Endothelial cell of umbilical vein (primary cell): ENCODE data around the gene SIAH3. TPM values are rescaled to one million over a fixed set of nuclear protein-coding genes. Genes with fewer than 3 reads are reported as not detected.

Experiments used
- BruUV-seq: library from RNA; stranded (reverse); fragments of 400-500 nt; replicated peaks from 2 replicates; lab custom pipeline; 2021; lab: Mats Ljungman, UMichigan
- CTCF ChIA-PET: fragments of 300-600, 350-600 bp; sonication (Branson Sonifier 250); formaldehyde crosslinking; loops from one replicate; lab custom pipeline; 2021; ENCODE audit warnings: antibody characterized with exemption, inconsistent platforms; lab: Charles Lee
- POLR2A ChIA-PET: fragments of 300-600, 350-600 bp; sonication (Branson Sonifier 250); formaldehyde crosslinking; loops from one replicate; lab custom pipeline; 2021; ENCODE audit warnings: antibody characterized with exemption, inconsistent platforms; lab: Charles Lee
- DNase-seq: peaks from one replicate; pipeline ENCODE4 v3.0.0-alpha.2; 2011; ENCODE audit warnings: low read depth, low spot score
- FAIRE-seq: peaks from 2 replicates; lab custom pipeline; 2011; peaks lifted over from hg19 to GRCh38; lab: Jason Lieb, UNC
- H2AFZ ChIP-seq: 2 replicates; pipeline ENCODE4 v1.6.0; 2012; ENCODE audit warnings: low read depth, low read length, control low read depth, inconsistent platforms
- H3K27ac ChIP-seq: 2 replicates; pipeline ENCODE4 v1.5.1; 2011; ENCODE audit warnings: low read depth, mild to moderate bottlenecking, control low read depth, low read length, moderate library complexity; ENCODE audit not compliant: insufficient read depth
- H3K27me3 ChIP-seq, 2 experiments: 2 replicates each; pipeline versions ENCODE4 v1.6.0 to v1.6.1; 2011; ENCODE audit warnings: low read length in 2 of 2, mixed read lengths in 1 of 2; ENCODE audit not compliant: control insufficient read depth in 2 of 2, insufficient read depth in 2 of 2
- H3K36me3 ChIP-seq, 2 experiments: 2 replicates in 1 of 2; 3 replicates in 1 of 2; pipeline ENCODE4 v1.5.1; 2011; ENCODE audit warnings: low read length in 2 of 2, mild to moderate bottlenecking in 1 of 2, moderate library complexity in 1 of 2; ENCODE audit not compliant: control insufficient read depth in 2 of 2, insufficient read depth in 2 of 2; ENCODE audit errors: extremely low read depth in 1 of 2
- H3K4me1 ChIP-seq: 3 replicates; pipeline ENCODE4 v1.5.1; 2011; ENCODE audit warnings: mild to moderate bottlenecking, low read length; ENCODE audit not compliant: control insufficient read depth, insufficient read depth; ENCODE audit errors: extremely low read depth
- H3K4me2 ChIP-seq: 2 replicates; pipeline ENCODE4 v1.6.1; 2011; ENCODE audit warnings: low read length, control low read depth, mixed read lengths; ENCODE audit not compliant: insufficient read depth
- H3K4me3 ChIP-seq, 3 experiments: fragments of 200-600 bp in 1 of 3; sonication (generic), shearing (Covaris generic) in 1 of 3; replicated peaks in 1 of 3; 2 replicates each; pipeline ENCODE4 v1.5.1; 2011 to 2016; ENCODE audit warnings: control low read depth in 3 of 3, low read length in 3 of 3, mild to moderate bottlenecking in 2 of 3, inconsistent platforms in 1 of 3, low read depth in 1 of 3, moderate library complexity in 1 of 3; ENCODE audit not compliant: insufficient read depth in 1 of 3
- H3K79me2 ChIP-seq: 2 replicates; pipeline ENCODE4 v1.6.0; 2012; ENCODE audit warnings: low read length, inconsistent platforms; ENCODE audit not compliant: control insufficient read depth, insufficient read depth
- H3K9ac ChIP-seq: replicated peaks from 2 replicates; pipeline ENCODE3; 2011; ENCODE audit warnings: low read length, control low read depth; ENCODE audit not compliant: insufficient read depth; ENCODE audit errors: extremely low read depth
- H3K9me1 ChIP-seq: replicated peaks from 3 replicates; pipeline ENCODE4 v1.6.0; 2011; ENCODE audit warnings: mild to moderate bottlenecking, low read length; ENCODE audit not compliant: control insufficient read depth, insufficient read depth; ENCODE audit errors: extremely low read depth
- H3K9me3 ChIP-seq: replicated peaks from 2 replicates; pipeline ENCODE4 v1.5.1; 2012; ENCODE audit warnings: low read length, inconsistent platforms; ENCODE audit not compliant: control insufficient read depth, insufficient read depth
- H4K20me1 ChIP-seq: replicated peaks from 2 replicates; pipeline ENCODE3; 2011; ENCODE audit warnings: mild to moderate bottlenecking, low read length; ENCODE audit not compliant: control insufficient read depth, insufficient read depth; ENCODE audit errors: extremely low read depth
- CTCF ChIP-seq, 2 donors: IDR thresholded peaks; 1 replicate in 1 of 2; 2 replicates in 1 of 2; pipeline ENCODE4 v1.5.1; 2011; ENCODE audit warnings: low read length in 2 of 2, mild to moderate bottlenecking in 2 of 2, moderate library complexity in 2 of 2, control low read depth in 1 of 2, inconsistent platforms in 1 of 2, low read depth in 1 of 2; ENCODE audit not compliant: insufficient read depth in 1 of 2; ENCODE audit errors: extremely low read depth in 1 of 2
- EZH2 ChIP-seq: IDR thresholded peaks from 2 replicates; pipeline ENCODE4 v1.6.1; 2012; ENCODE audit warnings: borderline replicate concordance, low read depth, mild to moderate bottlenecking, moderate library complexity, low read length, inconsistent platforms; ENCODE audit not compliant: severe bottlenecking
- FOS ChIP-seq: IDR thresholded peaks from 2 replicates; pipeline ENCODE4 v1.6.1; 2011; ENCODE audit warnings: mild to moderate bottlenecking, low read length, moderate library complexity, borderline replicate concordance; ENCODE audit not compliant: insufficient read depth
- GATA2 ChIP-seq: IDR thresholded peaks from 2 replicates; pipeline ENCODE4 v1.7.0; 2011; ENCODE audit warnings: low read depth, mild to moderate bottlenecking, moderate library complexity, mixed read lengths, low read length; ENCODE audit not compliant: insufficient read length, insufficient read depth
- JUN ChIP-seq: IDR thresholded peaks from 2 replicates; pipeline ENCODE4 v1.6.1; 2011; ENCODE audit warnings: borderline replicate concordance, low read depth; ENCODE audit not compliant: insufficient read length, insufficient read depth
- MYC ChIP-seq: IDR thresholded peaks from one replicate; pipeline ENCODE4 v1.6.1; 2011; ENCODE audit warnings: mild to moderate bottlenecking, low read depth, low read length
- POLR2A ChIP-seq: IDR thresholded peaks from 2 replicates; pipeline ENCODE4 v1.6.1; 2012; ENCODE audit warnings: low read depth, mild to moderate bottlenecking, control low read depth, low read length
- POLR2AphosphoS5 ChIP-seq: IDR thresholded peaks from 2 replicates; pipeline ENCODE4 v1.6.1; 2012; ENCODE audit warnings: low read depth, mild to moderate bottlenecking, control low read depth, low read length, moderate library complexity; ENCODE audit not compliant: insufficient read depth
- dilution Hi-C: fragments of 300-500 bp; cut with MboI; formaldehyde crosslinking; loops from one replicate; pipeline ENCODE4 v1.15.0; 2019; ENCODE audit warnings: low sequenced_read_pairs; ENCODE audit not compliant: extremely low pct_ligation_motif_present
- intact Hi-C: fragments of 100-400 bp; cut with micrococcal nuclease; formaldehyde crosslinking; loops from one replicate; pipeline ENCODE4 v1.10.0; 2022
- polyA plus RNA-seq, 4 experiments: library from polyadenylated mRNA; depleted of rRNA in 3 of 4; stranded (reverse) in 3 of 4; unstranded in 1 of 4; fragments of >200 nt; gene quantifications; 2 replicates each; pipeline versions ENCODE4 v1.2.1 to v1.2.3, GENCODE V29; 2011 to 2012; ENCODE audit warnings: missing spikeins in 1 of 4
- total RNA-seq: library from RNA; stranded (reverse); gene quantifications from 2 replicates; pipeline ENCODE4 v1.2.3, GENCODE V29; 2021
- TF ChIP-seq, protein P1 (sequence below): IDR thresholded peaks from 2 replicates; pipeline ENCODE4 v1.6.1; 2011; ENCODE audit not compliant: insufficient read depth, insufficient read length

Gene SIAH3
- total and polyA plus RNA-seq, 2 donors (not counting 3 experiments of a cell fraction or from before 2014, with no cell fraction given) = 0.03 TPM; not detected in 1

- CTCF ChIA-PET = interaction anchor here (0.7 to 1.5 kb wide), 8 partner anchors 10 to 257 kb away, joined by 3 to 22 read pairs (median 4); no protein-coding TSS in a partner anchor
- TF ChIP-seq GATA2 (no peak), FOS (no peak), POLR2AphosphoS5 (no peak), MYC (no peak), CTCF (IDR thresholded peaks at IDR 0.05; ENCODE audit: extremely low read depth in 1 of 2, insufficient read depth in 1 of 2, low read depth in 1 of 2, low read length in 2 of 2) (no peak), JUN (no peak), EZH2 (no peak), POLR2A (no peak)
- TF ChIP-seq, protein P1, sequence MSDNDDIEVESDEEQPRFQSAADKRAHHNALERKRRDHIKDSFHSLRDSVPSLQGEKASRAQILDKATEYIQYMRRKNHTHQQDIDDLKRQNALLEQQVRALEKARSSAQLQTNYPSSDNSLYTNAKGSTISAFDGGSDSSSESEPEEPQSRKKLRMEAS = no peak
These were observed 28.7 kb upstream of the SIAH3 start for GRCh38 chr13:45880242-45880641.

More at GRCh38 chr13:45880242-45880641, 28.7 kb upstream of the SIAH3 start:
- BruUV-seq = no TSS peak
- Histone ChIP-seq H3K9me1 (no peaks in the 10 kb centered on the region), H3K9ac (no peak overlapping the region), H3K4me3 (no peak overlapping the region), H3K4me1 (no peaks in the 10 kb centered on the region), H3K9me3 (no peaks in the 10 kb centered on the region), H4K20me1 (no peaks in the 10 kb centered on the region), H3K36me3 (no peaks in the 10 kb centered on the region), H3K4me2 (no peak overlapping the region), H3K79me2 (no peaks in the 10 kb centered on the region), H3K27me3 (peaks cover 5 to 8% of the 10 kb centered on the region in 2 experiments), H2AFZ (no peak overlapping the region), H3K27ac (no peak overlapping the region)
- dilution Hi-C loops = no loop called here
- intact Hi-C loops = no loop called here
- POLR2A ChIA-PET = no interaction called here
- no peak for DNase-seq
- no peak for FAIRE-seq
